ENCODE data around the gene KIF7.

KIF7 gene

GRCh38 chr15:89668171-89668570 is 12.9 kb upstream of the KIF7 start:
- no peak for DNase-seq

GRCh38 chr15:89667706-89667960 is 12.4 kb upstream of the KIF7 start:
- DNase-seq, result no peak

GRCh38 chr15:89666858-89667705 is 11.8 kb upstream of the KIF7 start:
- DNase-seq, result no peak

DNA sequence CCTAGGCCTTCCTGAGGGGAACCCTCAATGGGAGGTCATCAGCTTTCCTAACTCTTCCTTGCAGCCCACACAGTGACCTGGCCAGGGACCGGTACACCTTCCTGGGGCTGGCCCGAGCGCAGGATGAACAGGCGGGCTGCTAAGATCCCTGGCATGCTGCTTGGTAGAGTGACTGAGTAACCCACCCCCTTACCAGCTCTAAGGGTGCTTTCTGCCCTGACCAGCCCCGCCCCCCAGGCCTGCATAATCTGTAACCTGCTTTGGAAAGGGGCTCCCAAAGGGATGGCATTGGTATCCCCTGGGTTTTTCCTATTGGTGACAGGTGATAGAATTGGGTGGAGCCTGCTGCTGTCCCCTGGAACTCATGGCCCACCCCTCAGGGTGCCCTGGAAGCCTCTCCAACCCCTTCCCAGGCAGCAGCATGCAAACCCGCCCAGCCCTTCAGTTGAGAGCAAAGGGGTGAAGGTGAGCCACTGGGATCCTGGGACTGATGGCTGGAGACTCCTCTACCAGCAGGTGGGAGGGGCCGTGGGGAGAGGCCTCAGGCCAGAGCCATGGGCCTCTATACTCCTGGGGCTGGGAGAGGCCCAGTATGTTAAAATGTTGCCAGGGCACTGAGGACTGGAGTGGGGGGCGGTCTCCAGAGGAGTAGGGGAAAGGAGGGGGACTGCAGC is 11.1 kb upstream of the KIF7 start:
- no peak for DNase-seq

GRCh38 chr15:89665449-89666181 is 10.3 kb upstream of the KIF7 start:
- no peak for DNase-seq

DNA sequence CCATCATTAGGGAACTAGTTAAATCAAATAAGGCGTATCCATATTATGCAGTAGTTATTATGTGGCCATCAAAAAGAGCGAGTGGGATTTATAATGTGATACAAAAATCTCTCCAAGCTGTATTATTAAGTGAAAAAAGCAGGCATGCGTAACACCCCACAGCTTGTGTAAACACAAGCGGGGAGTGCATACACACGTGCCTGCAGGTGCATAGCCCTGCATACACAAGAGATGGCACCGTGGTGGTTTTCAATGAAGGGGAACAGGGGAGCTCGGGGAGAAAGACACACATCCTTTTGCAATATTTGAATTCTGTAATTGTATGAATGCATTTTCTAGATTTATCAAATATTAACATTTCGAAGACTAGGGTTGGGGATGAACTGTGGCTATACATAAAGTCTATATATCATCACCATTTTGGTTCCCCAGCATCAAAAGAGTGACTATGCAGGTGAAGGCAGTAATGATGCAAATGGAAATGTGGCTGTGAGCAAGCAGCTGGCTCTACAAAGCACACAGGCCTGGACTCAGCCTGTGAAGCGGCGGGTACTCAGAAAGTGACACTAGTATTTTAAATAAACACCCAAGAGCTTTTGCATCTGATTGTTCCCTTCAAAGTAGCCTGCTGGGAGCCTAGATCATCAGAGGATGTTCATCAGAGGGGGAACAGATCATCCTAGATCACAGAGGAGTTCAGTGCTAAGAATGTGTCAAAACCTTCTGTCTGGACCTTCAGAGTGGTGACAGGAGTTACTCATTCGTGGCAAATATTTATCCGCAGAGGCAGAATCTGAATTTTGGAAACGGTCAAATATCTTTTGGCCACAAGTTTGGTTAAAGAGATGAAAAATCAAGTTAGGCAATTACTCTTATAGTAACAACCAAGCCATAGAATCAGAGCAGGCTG is 9.4 kb upstream of the KIF7 start:
- no peak for DNase-seq

- DNase-seq, result no peak
These were observed 7.8 kb upstream of the KIF7 start for GRCh38 chr15:89662893-89663626.

- no peak for DNase-seq
These were observed 5.3 kb upstream of the KIF7 start for GRCh38 chr15:89660556-89660955.

- DNase-seq, result no peak
These were observed 4.0 kb upstream of the KIF7 start for GRCh38 chr15:89659295-89659694.

- no peak for DNase-seq
These were observed 2.5 kb upstream of the KIF7 start for GRCh38 chr15:89657686-89658200.

- no peak for DNase-seq
These were observed 999 bp upstream of the KIF7 start for GRCh38 chr15:89656116-89656815.

DNA sequence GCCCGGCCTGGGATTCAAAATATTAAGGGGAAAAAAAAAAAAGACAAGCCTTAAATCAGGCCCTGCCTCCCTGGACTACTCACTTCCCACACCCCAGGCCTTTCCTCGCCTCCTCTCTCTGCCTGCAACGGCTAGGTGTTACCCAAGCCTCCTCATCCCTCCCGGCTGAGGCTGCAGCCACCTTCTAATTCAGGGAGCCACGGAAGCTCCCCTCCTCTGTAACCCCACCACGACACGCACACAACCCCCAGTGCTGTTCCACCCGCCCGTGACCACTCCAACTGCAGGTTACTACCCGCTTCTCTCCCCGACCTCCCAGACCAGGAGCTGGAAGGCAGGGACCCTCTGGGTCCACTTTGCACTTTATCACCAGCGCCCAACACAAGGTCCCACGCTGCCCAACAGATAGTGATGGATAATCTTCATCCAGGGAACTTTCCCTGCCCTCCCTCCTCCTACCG is 936 bp downstream of the KIF7 start:
- no peak for DNase-seq

- DNase-seq, result no peak
These were observed 1.7 kb downstream of the KIF7 start for GRCh38 chr15:89653578-89653977.

DNA sequence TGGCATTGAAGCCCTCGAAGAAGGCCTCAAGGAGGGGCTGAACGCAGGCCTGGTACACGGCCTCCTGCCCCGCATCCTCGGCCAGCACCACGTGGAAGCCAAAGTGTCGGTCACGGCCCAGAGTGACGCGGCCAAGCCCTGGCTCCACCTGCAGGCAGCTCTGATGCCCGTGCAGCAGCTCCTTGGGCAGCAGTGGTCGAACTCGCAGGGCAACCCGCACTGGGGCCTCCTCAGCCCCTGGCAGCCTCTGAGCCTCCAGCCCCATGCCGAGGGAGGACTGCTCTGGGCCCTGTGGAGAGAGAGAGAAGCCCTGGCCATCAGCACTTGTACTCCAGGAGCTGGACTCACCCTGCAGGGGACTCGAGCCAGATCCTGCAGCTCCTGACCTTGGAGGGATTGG is 2.6 kb downstream of the KIF7 start:
- no peak for DNase-seq

- no peak for DNase-seq
These were observed 3.1 kb downstream of the KIF7 start for GRCh38 chr15:89652131-89652530.

GRCh38 chr15:89649716-89650115 is 5.6 kb downstream of the KIF7 start:
- no peak for DNase-seq

GRCh38 chr15:89649013-89649625 is 6.1 kb downstream of the KIF7 start:
- DNase-seq, result no peak

- DNase-seq, result no peak
These were observed 6.9 kb downstream of the KIF7 start for GRCh38 chr15:89648106-89649012.

- no peak for DNase-seq
These were observed 7.9 kb downstream of the KIF7 start for GRCh38 chr15:89647191-89647851.
